H9 (cell line): Measurements from ENCODE around the gene FALEC. TPM values are rescaled to one million over a fixed set of nuclear protein-coding genes. Genes with fewer than 3 reads are reported as not detected.

Experiments
- DNase-seq: peaks from one replicate; pipeline ENCODE4 v3.0.0-alpha.2; 2017
- H2AFZ ChIP-seq: one replicate; pipeline ENCODE4 v1.6.1; 2013; ENCODE audit warnings: mild to moderate bottlenecking, low read length, control low read depth, moderate library complexity
- H2AK5ac ChIP-seq: 2 replicates; pipeline ENCODE4 v1.6.1; 2013; ENCODE audit warnings: low read length, control low read depth, mixed read lengths; ENCODE audit not compliant: insufficient read length
- H2BK120ac ChIP-seq: one replicate; pipeline ENCODE4 v1.6.1; 2013; ENCODE audit warnings: low read depth, mild to moderate bottlenecking, low read length, control low read depth, inconsistent platforms; ENCODE audit not compliant: poor library complexity, severe bottlenecking
- H2BK12ac ChIP-seq: 2 replicates; pipeline ENCODE4 v1.6.1; 2013; ENCODE audit warnings: low read length, control low read depth, mixed read lengths, low read depth; ENCODE audit not compliant: insufficient read length
- H2BK15ac ChIP-seq: 2 replicates; pipeline ENCODE4 v1.6.1; 2013; ENCODE audit warnings: low read depth, low read length, control low read depth
- H2BK20ac ChIP-seq: one replicate; pipeline ENCODE4 v1.6.1; 2013; ENCODE audit warnings: low read depth, mild to moderate bottlenecking, low read length, control low read depth, inconsistent platforms; ENCODE audit not compliant: poor library complexity, severe bottlenecking
- H2BK5ac ChIP-seq: 2 replicates; pipeline ENCODE4 v1.6.1; 2013; ENCODE audit warnings: low read length, control low read depth, mixed read lengths; ENCODE audit not compliant: insufficient read length
- H3K14ac ChIP-seq: 2 replicates; pipeline ENCODE4 v1.6.1; 2013; ENCODE audit warnings: low read length, control low read depth; ENCODE audit not compliant: insufficient read depth
- H3K18ac ChIP-seq: 2 replicates; pipeline ENCODE4 v1.6.1; 2013; ENCODE audit warnings: low read depth, mild to moderate bottlenecking, mixed read lengths, low read length, control low read depth; ENCODE audit not compliant: insufficient read length
- H3K23ac ChIP-seq: 2 replicates; pipeline ENCODE4 v1.6.1; 2013; ENCODE audit warnings: low read length, control low read depth, mixed read lengths, low read depth; ENCODE audit not compliant: insufficient read length
- H3K23me2 ChIP-seq: 2 replicates; pipeline ENCODE4 v1.6.1; 2013; ENCODE audit warnings: low read depth, mild to moderate bottlenecking, mixed read lengths, low read length, control low read depth; ENCODE audit not compliant: insufficient read length, poor library complexity, severe bottlenecking
- H3K27ac ChIP-seq: 2 replicates; pipeline ENCODE4 v1.5.1; 2013; ENCODE audit warnings: low read length, control low read depth, mixed read lengths, low read depth; ENCODE audit not compliant: insufficient read length
- H3K27me3 ChIP-seq: 2 replicates; pipeline ENCODE4 v1.6.1; 2013; ENCODE audit warnings: low read length, control low read depth, inconsistent platforms; ENCODE audit not compliant: insufficient read depth
- H3K4ac ChIP-seq: 2 replicates; pipeline ENCODE4 v1.6.1; 2013; ENCODE audit warnings: low read depth, mild to moderate bottlenecking, control low read depth, inconsistent platforms, low read length, moderate library complexity
- H3K4me1 ChIP-seq: 2 replicates; pipeline ENCODE4 v1.6.1; 2013; ENCODE audit warnings: low read length, control low read depth, inconsistent platforms; ENCODE audit not compliant: insufficient read depth
- H3K4me2 ChIP-seq: 2 replicates; pipeline ENCODE4 v1.6.1; 2013; ENCODE audit warnings: low read length, control low read depth, mixed read lengths; ENCODE audit not compliant: insufficient read length, insufficient read depth
- H3K56ac ChIP-seq: 2 replicates; pipeline ENCODE4 v1.6.1; 2013; ENCODE audit warnings: low read depth, mild to moderate bottlenecking, mixed read lengths, low read length, control low read depth; ENCODE audit not compliant: insufficient read length
- H3K79me1 ChIP-seq: 2 replicates; pipeline ENCODE4 v1.6.1; 2013; ENCODE audit warnings: low read depth, mild to moderate bottlenecking, moderate library complexity, low read length, control low read depth, inconsistent platforms; ENCODE audit not compliant: insufficient read depth, poor library complexity, severe bottlenecking
- H3K79me2 ChIP-seq: 2 replicates; pipeline ENCODE4 v1.6.1; 2013; ENCODE audit warnings: low read length, control low read depth, inconsistent platforms; ENCODE audit not compliant: insufficient read depth
- H3K9ac ChIP-seq: 2 replicates; pipeline ENCODE4 v1.6.1; 2013; ENCODE audit warnings: low read length, control low read depth, mixed read lengths; ENCODE audit not compliant: insufficient read length; ENCODE audit errors: extremely low read depth
- H3K9me3 ChIP-seq: one replicate; pipeline ENCODE4 v1.6.1; 2013; ENCODE audit warnings: low read depth, low read length, inconsistent platforms; ENCODE audit not compliant: control insufficient read depth
- H3T11ph ChIP-seq: one replicate; pipeline ENCODE4 v1.6.1; 2013; ENCODE audit warnings: mild to moderate bottlenecking, low read length, control low read depth, inconsistent platforms
- H4K20me1 ChIP-seq: one replicate; pipeline ENCODE4 v1.6.1; 2013; ENCODE audit not compliant: control insufficient read depth, insufficient read length, insufficient read depth
- H4K5ac ChIP-seq: 2 replicates; pipeline ENCODE4 v1.6.1; 2013; ENCODE audit warnings: low read depth, mild to moderate bottlenecking, mixed read lengths, low read length, control low read depth; ENCODE audit not compliant: insufficient read length
- H4K8ac ChIP-seq: replicated peaks from 2 replicates; pipeline ENCODE4 v1.6.1; 2013; ENCODE audit warnings: low read length, control low read depth, mixed read lengths, low read depth; ENCODE audit not compliant: insufficient read length
- H4K91ac ChIP-seq: 2 replicates; pipeline ENCODE4 v1.6.1; 2013; ENCODE audit warnings: low read depth, mild to moderate bottlenecking, moderate library complexity, mixed read lengths, low read length, control low read depth; ENCODE audit not compliant: insufficient read length
- H3K27ac Mint-ChIP-seq, 3 experiments: 2 replicates in 2 of 3; 3 replicates in 1 of 3; pipeline ENCODE4 v1.8.0; 2020 to 2021; ENCODE audit warnings: mixed read lengths in 3 of 3, mild to moderate bottlenecking in 1 of 3, moderate library complexity in 1 of 3
- H3K27me3 Mint-ChIP-seq: 2 replicates; pipeline ENCODE4 v1.8.0; 2021; ENCODE audit warnings: low read depth, mild to moderate bottlenecking, moderate library complexity, mixed read lengths
- H3K36me3 Mint-ChIP-seq, 3 experiments: 2 replicates in 2 of 3; 3 replicates in 1 of 3; pipeline ENCODE4 v1.8.0; 2020 to 2021; ENCODE audit warnings: low read depth in 3 of 3, mixed read lengths in 3 of 3; ENCODE audit not compliant: insufficient read depth in 1 of 3
- H3K4me1 Mint-ChIP-seq, 2 experiments: 2 replicates each; pipeline ENCODE4 v1.8.0; 2020; ENCODE audit warnings: mixed read lengths in 2 of 2
- H3K4me3 Mint-ChIP-seq, 2 experiments: 2 replicates in 1 of 2; 3 replicates in 1 of 2; pipeline ENCODE4 v1.8.0; 2020 to 2021; ENCODE audit warnings: mild to moderate bottlenecking in 2 of 2, mixed read lengths in 2 of 2, moderate library complexity in 1 of 2
- H3K9me3 Mint-ChIP-seq, 2 experiments: 2 replicates in 1 of 2; 3 replicates in 1 of 2; pipeline ENCODE4 v1.8.0; 2020; ENCODE audit warnings: mild to moderate bottlenecking in 2 of 2, mixed read lengths in 2 of 2, moderate library complexity in 1 of 2
- WGBS: extraction: QIAGEN DNeasy Blood & Tissue Kit; methylation state at CpG from one replicate; pipeline ENCODE4 v1.1.7; 2013; ENCODE audit warnings: missing lambda C conversion rate, low lambda C conversion rate, mixed read lengths; ENCODE audit not compliant: insufficient read length; ENCODE audit errors: extremely low coverage; 5-methylcytosine and 5-hydroxymethylcytosine counted together
- total RNA-seq: library from RNA; stranded (reverse); gene quantifications from 2 replicates; pipeline ENCODE4 v1.2.1, GENCODE V29; 2021
- TF ChIP-seq, protein P1 (sequence below): fragments of 200-600 bp; sonication (generic); conservative IDR thresholded peaks from 3 replicates; pipeline ENCODE4 v1.8.0; 2021; ENCODE audit warnings: antibody characterized with exemption, mild to moderate bottlenecking

The FALEC gene
- total RNA-seq, 1 experiment from 2014 or later: not detected

DNA sequence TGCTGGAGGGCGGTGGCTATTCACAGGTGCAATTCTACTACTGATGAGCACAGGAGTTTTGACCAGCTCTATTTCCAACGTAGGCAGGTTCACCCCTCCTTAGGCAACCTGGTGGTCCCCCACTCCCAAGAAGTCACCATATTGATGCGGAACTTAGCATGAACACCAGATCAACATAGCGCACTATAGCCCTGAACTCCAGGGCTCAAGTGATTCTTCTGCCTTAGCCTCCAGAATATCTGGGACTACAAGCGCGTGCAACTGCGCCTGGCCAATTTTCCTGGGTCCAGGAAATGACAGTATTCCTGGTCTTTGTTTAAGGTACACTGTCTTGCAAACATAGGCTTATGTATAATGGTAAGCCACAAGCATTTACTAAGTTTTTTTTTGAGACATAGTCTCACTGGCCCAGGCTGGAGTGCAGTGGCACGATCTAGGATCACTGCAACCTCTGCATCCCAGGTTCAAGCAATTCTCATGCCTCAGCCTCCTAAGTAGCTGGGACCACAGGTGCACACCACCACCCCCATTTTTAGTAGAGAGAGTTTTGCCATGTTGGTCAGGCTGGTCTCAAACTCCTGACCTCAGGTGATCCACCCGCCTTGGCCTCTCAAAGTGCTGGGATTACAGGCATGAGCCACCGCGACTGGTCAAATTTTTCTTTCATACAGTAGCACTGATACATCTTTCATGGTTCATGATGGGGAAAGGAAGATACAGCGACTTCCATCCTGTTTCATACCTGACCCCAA is 51.2 kb downstream of the FALEC start:
- no CpG with 5 or more reads among the region's 12 CpGs for WGBS
- Histone ChIP-seq H4K5ac (peak overlapping the region; percentile 72), H3K23ac (no peak overlapping the region), H4K20me1 (no peaks in the 10 kb centered on the region), H2BK20ac (no peak overlapping the region), H3K27ac (peak overlapping the region; percentile 99), H2AFZ (no peak overlapping the region), H4K91ac (peak overlapping the region; percentile 2), H3K9ac (peak overlapping the region; percentile 65), H3K9me3 (no peaks in the 10 kb centered on the region), H2BK12ac (peak overlapping the region; percentile 95), H3K79me1 (peaks cover 4% of the 10 kb centered on the region), H3K4ac (no peak overlapping the region; the same call in 1 of the 2 replicates), H4K8ac (no peak overlapping the region), H2BK120ac (no peak overlapping the region), H3T11ph (peak overlapping the region; percentile 24), H2BK5ac (peak overlapping the region; percentile 85), H3K14ac (peak overlapping the region; percentile 86; the same call in 1 of the 2 replicates), H3K56ac (peak overlapping the region; percentile 59), H2BK15ac (no peak overlapping the region), H3K79me2 (peaks cover 4% of the 10 kb centered on the region; the same call in 1 of the 2 replicates), H3K23me2 (peaks cover 9% of the 10 kb centered on the region), H3K18ac (peak overlapping the region; percentile 76), H3K4me1 (peaks cover 14% of the 10 kb centered on the region), H2AK5ac (peak overlapping the region; percentile 51), H3K4me2 (peak overlapping the region; percentile 63), H3K27me3 (no peaks in the 10 kb centered on the region)
- H3K4me3 Mint-ChIP-seq: peak overlapping the region; percentile 54 to 70
- peak overlapping the region; percentile 96 to 100 (median 99) for H3K27ac Mint-ChIP-seq
- H3K4me1 Mint-ChIP-seq: peaks cover 61 to 69% of the 10 kb centered on the region in 2 experiments
- H3K27me3 Mint-ChIP-seq: no peaks in the 10 kb centered on the region; the same call in 1 of the 2 replicates
- H3K9me3 Mint-ChIP-seq: no peaks in the 10 kb centered on the region; a peak in 2 of 5 replicates
- no peak for DNase-seq
- TF ChIP-seq, protein P1, sequence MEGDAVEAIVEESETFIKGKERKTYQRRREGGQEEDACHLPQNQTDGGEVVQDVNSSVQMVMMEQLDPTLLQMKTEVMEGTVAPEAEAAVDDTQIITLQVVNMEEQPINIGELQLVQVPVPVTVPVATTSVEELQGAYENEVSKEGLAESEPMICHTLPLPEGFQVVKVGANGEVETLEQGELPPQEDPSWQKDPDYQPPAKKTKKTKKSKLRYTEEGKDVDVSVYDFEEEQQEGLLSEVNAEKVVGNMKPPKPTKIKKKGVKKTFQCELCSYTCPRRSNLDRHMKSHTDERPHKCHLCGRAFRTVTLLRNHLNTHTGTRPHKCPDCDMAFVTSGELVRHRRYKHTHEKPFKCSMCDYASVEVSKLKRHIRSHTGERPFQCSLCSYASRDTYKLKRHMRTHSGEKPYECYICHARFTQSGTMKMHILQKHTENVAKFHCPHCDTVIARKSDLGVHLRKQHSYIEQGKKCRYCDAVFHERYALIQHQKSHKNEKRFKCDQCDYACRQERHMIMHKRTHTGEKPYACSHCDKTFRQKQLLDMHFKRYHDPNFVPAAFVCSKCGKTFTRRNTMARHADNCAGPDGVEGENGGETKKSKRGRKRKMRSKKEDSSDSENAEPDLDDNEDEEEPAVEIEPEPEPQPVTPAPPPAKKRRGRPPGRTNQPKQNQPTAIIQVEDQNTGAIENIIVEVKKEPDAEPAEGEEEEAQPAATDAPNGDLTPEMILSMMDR: no peak
- peaks cover 13 to 17% (median 14%) of the 10 kb centered on the region in 3 experiments; a peak in 6 of 7 replicates for H3K36me3 Mint-ChIP-seq
